PFSK-1 (cell line): ENCODE data around the gene CIAO3.

ENCODE experiments used
- FOXP2 ChIP-seq: optimal IDR thresholded peaks from 2 replicates; pipeline ENCODE3; 2011; ENCODE audit warnings: borderline replicate concordance, control low read depth, inconsistent platforms; ENCODE audit not compliant: insufficient read depth; ENCODE audit errors: extremely low read length, extremely low read depth
- POLR2AphosphoS5 ChIP-seq: IDR thresholded peaks from 2 replicates; pipeline ENCODE4 v1.6.1; 2012; ENCODE audit warnings: low read depth, mild to moderate bottlenecking, control low read depth, low read length, moderate library complexity
- REST ChIP-seq, 2 experiments: IDR thresholded peaks; 2 replicates each; pipeline versions ENCODE4 v1.6.1 to v1.8.0; 2011 to 2012; ENCODE audit warnings: low read depth in 2 of 2, low read length in 2 of 2, control low read depth in 1 of 2, inconsistent platforms in 1 of 2, mild to moderate bottlenecking in 1 of 2, moderate library complexity in 1 of 2; ENCODE audit not compliant: insufficient read depth in 1 of 2
- SIN3A ChIP-seq: IDR thresholded peaks from 2 replicates; pipeline ENCODE4 v1.6.1; 2012; ENCODE audit warnings: mild to moderate bottlenecking, low read length, moderate library complexity, borderline replicate concordance; ENCODE audit not compliant: insufficient read depth
- TAF1 ChIP-seq: IDR thresholded peaks from 2 replicates; pipeline ENCODE4 v1.6.1; 2012; ENCODE audit warnings: low read length, control low read depth, borderline replicate concordance; ENCODE audit not compliant: insufficient read depth

GRCh38 chr16:706189-707061 lies 34.4 kb downstream of the CIAO3 start:
- TF ChIP-seq POLR2AphosphoS5 (no peak), REST (IDR thresholded peaks at IDR 0.05; ENCODE audit: insufficient read depth in 1 of 2, low read depth in 2 of 2, low read length in 2 of 2) (no peak), TAF1 (no peak), FOXP2 (no peak), SIN3A (no peak)
